ENCODE data around the gene HOXC9. TPM values are rescaled to one million over a fixed set of nuclear protein-coding genes. Genes with fewer than 3 reads are reported as not detected.

The HOXC9 gene
- total and polyA plus RNA-seq, 10 donors: 0.05 TPM; not detected in 9

GRCh38 chr12:54034785-54035310 is 34.9 kb downstream of the HOXC9 start:
- DNase-seq: no peak
- no peak overlapping the region for H3K27ac ChIP-seq
- peaks cover 0 to 11% (median 5%) of the 10 kb centered on the region in 8 donors for H3K9me3 ChIP-seq
- H3K27me3 ChIP-seq (replicated peaks in 1 of 7): peaks cover 6 to 100% (median 95%) of the 10 kb centered on the region in 7 donors
- 29 to 61% (median 45%) methylated on average over 22 of the region's 22 CpGs for WGBS, 5 donors
- peak overlapping the region in 1 of 8 donors; percentile 59 for H3K4me3 ChIP-seq
- intact Hi-C loops (cut with DNase I; ENCODE audit: low total_unique reads): loop anchor here (5.0 kb wide), 1 partner anchor 157 kb away; no protein-coding TSS in a partner anchor
- peaks cover 5 to 44% (median 28%) of the 10 kb centered on the region in 6 donors for H3K4me1 ChIP-seq
- H3K36me3 ChIP-seq: no peaks in the 10 kb centered on the region
- TF ChIP-seq POLR2AphosphoS5 (IDR thresholded peaks at IDR 0.05) (no peak), CTCF (IDR thresholded peaks at IDR 0.05 in 8 of 11, conservative IDR thresholded peaks at IDR 0.05 in 3 of 11) (no peak), POLR2A (IDR thresholded peaks at IDR 0.05) (no peak)

- peaks cover 5 to 100% (median 91%) of the 10 kb centered on the region in 7 donors for H3K27me3 ChIP-seq (replicated peaks in 1 of 7)
- no peak for TF ChIP-seq POLR2AphosphoS5 (IDR thresholded peaks at IDR 0.05)
- no peak for TF ChIP-seq CTCF (IDR thresholded peaks at IDR 0.05 in 8 of 11, conservative IDR thresholded peaks at IDR 0.05 in 3 of 11)
- no peak for TF ChIP-seq POLR2A (IDR thresholded peaks at IDR 0.05)
- H3K4me1 ChIP-seq: peaks cover 5 to 38% (median 26%) of the 10 kb centered on the region in 6 donors
- no peak overlapping the region for H3K4me3 ChIP-seq
- H3K27ac ChIP-seq: no peak overlapping the region
- H3K36me3 ChIP-seq: no peaks in the 10 kb centered on the region
- no peak for DNase-seq
- 67 to 82% (median 74%) methylated on average over 4 to 6 of the region's 6 CpGs for WGBS, 5 donors
- peaks cover 0 to 11% (median 5%) of the 10 kb centered on the region in 8 donors for H3K9me3 ChIP-seq
- intact Hi-C loops (cut with DNase I; ENCODE audit: low total_unique reads): no loop called here
Observed at GRCh38 chr12:54035568-54036264, 35.8 kb downstream of the HOXC9 start.

- Histone ChIP-seq H3K4me1 (peaks cover 5 to 28% (median 22%) of the 10 kb centered on the region in 6 donors), H3K27me3 (replicated peaks in 1 of 7) (peaks cover 3 to 100% (median 90%) of the 10 kb centered on the region in 7 donors), H3K9me3 (peaks cover 0 to 11% (median 5%) of the 10 kb centered on the region in 8 donors), H3K4me3 (no peak overlapping the region), H3K27ac (no peak overlapping the region), H3K36me3 (no peaks in the 10 kb centered on the region)
- WGBS, 5 donors: 55 to 69% (median 62%) methylated on average over 14 of the region's 14 CpGs
- DNase-seq: peak; percentile 62
- TF ChIP-seq CTCF (IDR thresholded peaks at IDR 0.05 in 8 of 11, conservative IDR thresholded peaks at IDR 0.05 in 3 of 11) (no peak), POLR2A (IDR thresholded peaks at IDR 0.05) (no peak), POLR2AphosphoS5 (IDR thresholded peaks at IDR 0.05) (no peak)
- intact Hi-C loops (cut with DNase I; ENCODE audit: low total_unique reads): no loop called here
Observed at GRCh38 chr12:54036620-54037359, 36.8 kb downstream of the HOXC9 start.
